ENCODE measurements around the gene REC8. TPM values are rescaled to one million over a fixed set of nuclear protein-coding genes. Genes with fewer than 3 reads are reported as not detected.
A peak's percentile ranks its signal among the peaks of the same experiment; 100 is the strongest.

Gene REC8
- total and polyA plus RNA-seq, 2 of the 13 experiments (the other 11 are each of a cell fraction or from before 2014, with no cell fraction given): 3.4 to 14.7 TPM

- 0 out of 2 replicates have a peak, but pooled peaks have one; percentile 10 for TF ChIP-seq TFDP1 (CRISPR knock-in tag; IDR thresholded peaks at IDR 0.05; ENCODE audit: borderline replicate concordance)
- no peak for TF ChIP-seq SALL1 (CRISPR knock-in tag; IDR thresholded peaks at IDR 0.05)
- TF ChIP-seq ZNF878 (CRISPR knock-in tag; IDR thresholded peaks at IDR 0.05): no peak
- TF ChIP-seq FOXO1 (CRISPR knock-in tag; IDR thresholded peaks at IDR 0.05): no peak
- TF ChIP-seq ZNF101 (CRISPR knock-in tag; IDR thresholded peaks at IDR 0.05; ENCODE audit: borderline replicate concordance, low read depth): peak; percentile 89; the same call in 1 of the 2 replicates
- TF ChIP-seq KLF11 (CRISPR knock-in tag; IDR thresholded peaks at IDR 0.05): no peak
- TF ChIP-seq NR3C1 (CRISPR knock-in tag; IDR thresholded peaks at IDR 0.05): no peak
- peak; percentile 78; the same call in 1 of the 2 replicates for TF ChIP-seq CSRNP1 (CRISPR knock-in tag; IDR thresholded peaks at IDR 0.05)
- TF ChIP-seq ZNF44 (CRISPR knock-in tag; IDR thresholded peaks at IDR 0.05): 0 out of 2 replicates have a peak, but pooled peaks have one; percentile 80
- TF ChIP-seq SPEN (CRISPR knock-in tag; IDR thresholded peaks at IDR 0.05; ENCODE audit: low read depth): no peak
- no peak for TF ChIP-seq SMYD3 (CRISPR knock-in tag; IDR thresholded peaks at IDR 0.05)
- 0 out of 2 replicates have a peak, but pooled peaks have one; percentile 1 for TF ChIP-seq HCFC1 (IDR thresholded peaks at IDR 0.05; ENCODE audit: low read depth, low read length)
- no peak; the same call in 1 of the 2 replicates for TF ChIP-seq ZNF276 (CRISPR knock-in tag; IDR thresholded peaks at IDR 0.05; ENCODE audit: low read depth)
- TF ChIP-seq ZSCAN9 (CRISPR knock-in tag; IDR thresholded peaks at IDR 0.05; ENCODE audit: borderline replicate concordance): no peak
- no peak for TF ChIP-seq CREB1 (IDR thresholded peaks at IDR 0.05)
- TF ChIP-seq CREB1 (CRISPR knock-in tag; IDR thresholded peaks at IDR 0.05): no peak
- no peak for TF ChIP-seq ATF1 (CRISPR knock-in tag; IDR thresholded peaks at IDR 0.05)
- 0 out of 2 replicates have a peak, but pooled peaks have one; percentile 26 for TF ChIP-seq ZNF281 (CRISPR knock-in tag; IDR thresholded peaks at IDR 0.05; ENCODE audit: borderline replicate concordance)
- TF ChIP-seq FUBP1 (CRISPR knock-in tag; IDR thresholded peaks at IDR 0.05; ENCODE audit: borderline replicate concordance): 0 out of 2 replicates have a peak, but pooled peaks have one; percentile 8
These were observed 24.0 kb upstream of the REC8 start (continued) for GRCh38 chr14:24147761-24148428.

Measured in HepG2 (cell line).